Endometrial microvascular endothelial cells (primary cell): ENCODE results near the gene COX6B2. TPM values are rescaled to one million over a fixed set of nuclear protein-coding genes. Genes with fewer than 3 reads are reported as not detected.
"Not testable (repeated sequence)": the region's sequence is repeated elsewhere in the genome, so short reads cannot be mapped to it uniquely, and the experiment has no call there.

Source experiments
- in situ Hi-C: cut with HindIII; loops from 2 replicates; pipeline ENCODE4 v1.10.0; 2017; ENCODE audit warnings: low sequenced_read_pairs, low pct_unique_long_range_greater_than_20kb; ENCODE audit errors: inconsistent ontology term
- total RNA-seq: library from RNA; depleted of rRNA; stranded (reverse); fragments of >200 nt; gene quantifications from one replicate; pipeline ENCODE4 v1.2.3, GENCODE V29; 2015; ENCODE audit errors: inconsistent ontology term

The COX6B2 gene
- not detected for total RNA-seq

GRCh38 chr19:55354698-55355212 is at the start of gene COX6B2:
TSS of gene COX6B2 (minus strand) at chr19:55354719. CDS start at chr19:55354521, 198 bp downstream.
- in situ Hi-C loops: loop anchor here (10.0 kb wide), 1 partner anchor 60 kb away; no protein-coding TSS in a partner anchor

- in situ Hi-C loops: no loop called here
Measured at GRCh38 chr19:55402509-55402908, 48.0 kb upstream of the COX6B2 start.

GRCh38 chr19:55401390-55401789 is 46.9 kb upstream of the COX6B2 start:
- in situ Hi-C loops: not testable (repeated sequence)

GRCh38 chr19:55400281-55401087 is 46.0 kb upstream of the COX6B2 start:
- in situ Hi-C loops: no loop called here

GRCh38 chr19:55398200-55398925 is 43.8 kb upstream of the COX6B2 start:
- in situ Hi-C loops: no loop called here

- in situ Hi-C loops: no loop called here
Measured at GRCh38 chr19:55392820-55393761, 38.6 kb upstream of the COX6B2 start.

GRCh38 chr19:55391702-55392615 is 37.4 kb upstream of the COX6B2 start:
- in situ Hi-C loops: no loop called here

- in situ Hi-C loops: no loop called here
Measured at GRCh38 chr19:55391191-55391670, 36.7 kb upstream of the COX6B2 start.

GRCh38 chr19:55390461-55390880 is 36.0 kb upstream of the COX6B2 start:
- in situ Hi-C loops: no loop called here

GRCh38 chr19:55389386-55390317 is 35.1 kb upstream of the COX6B2 start:
- in situ Hi-C loops: no loop called here

- in situ Hi-C loops: no loop called here
Measured at GRCh38 chr19:55387736-55388497, 33.4 kb upstream of the COX6B2 start.

- in situ Hi-C loops: no loop called here
Measured at GRCh38 chr19:55386493-55386971, 32.0 kb upstream of the COX6B2 start.

- in situ Hi-C loops: no loop called here
Measured at GRCh38 chr19:55385724-55386492, 31.4 kb upstream of the COX6B2 start, which contains the start of gene RPL28. TSS of gene RPL28 (plus strand) at chr19:55385932. CDS start at chr19:55386358, 426 bp downstream.

- in situ Hi-C loops: no loop called here
Measured at GRCh38 chr19:55384920-55385723, 30.6 kb upstream of the COX6B2 start.
